Astrocyte of the cerebellum (primary cell): Measurements from ENCODE around the gene UGDH.

Experiments
- DNase-seq: peaks from one replicate; pipeline ENCODE4 v3.0.0-alpha.2; 2011; ENCODE audit warnings: low read depth
- H3K4me3 ChIP-seq: 2 replicates; pipeline ENCODE4 v1.5.1; 2011; ENCODE audit warnings: mild to moderate bottlenecking, low read depth, low read length, moderate library complexity
- in situ Hi-C: cut with HindIII; loops from 2 replicates; pipeline ENCODE4 v1.10.0; 2017; ENCODE audit warnings: low sequenced_read_pairs
- TF ChIP-seq, protein P1 (sequence below): IDR thresholded peaks from 2 replicates; pipeline ENCODE4 v1.5.1; 2012; ENCODE audit warnings: low read length, low read depth, moderate library complexity, mild to moderate bottlenecking; ENCODE audit errors: missing control alignments

Gene UGDH

GRCh38 chr4:39480251-39480650, 47.0 kb downstream of the UGDH start:
- TF ChIP-seq, protein P1, sequence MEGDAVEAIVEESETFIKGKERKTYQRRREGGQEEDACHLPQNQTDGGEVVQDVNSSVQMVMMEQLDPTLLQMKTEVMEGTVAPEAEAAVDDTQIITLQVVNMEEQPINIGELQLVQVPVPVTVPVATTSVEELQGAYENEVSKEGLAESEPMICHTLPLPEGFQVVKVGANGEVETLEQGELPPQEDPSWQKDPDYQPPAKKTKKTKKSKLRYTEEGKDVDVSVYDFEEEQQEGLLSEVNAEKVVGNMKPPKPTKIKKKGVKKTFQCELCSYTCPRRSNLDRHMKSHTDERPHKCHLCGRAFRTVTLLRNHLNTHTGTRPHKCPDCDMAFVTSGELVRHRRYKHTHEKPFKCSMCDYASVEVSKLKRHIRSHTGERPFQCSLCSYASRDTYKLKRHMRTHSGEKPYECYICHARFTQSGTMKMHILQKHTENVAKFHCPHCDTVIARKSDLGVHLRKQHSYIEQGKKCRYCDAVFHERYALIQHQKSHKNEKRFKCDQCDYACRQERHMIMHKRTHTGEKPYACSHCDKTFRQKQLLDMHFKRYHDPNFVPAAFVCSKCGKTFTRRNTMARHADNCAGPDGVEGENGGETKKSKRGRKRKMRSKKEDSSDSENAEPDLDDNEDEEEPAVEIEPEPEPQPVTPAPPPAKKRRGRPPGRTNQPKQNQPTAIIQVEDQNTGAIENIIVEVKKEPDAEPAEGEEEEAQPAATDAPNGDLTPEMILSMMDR = no peak
- H3K4me3 ChIP-seq = no peak overlapping the region
- DNase-seq = no peak
- in situ Hi-C loops = no loop called here

DNA sequence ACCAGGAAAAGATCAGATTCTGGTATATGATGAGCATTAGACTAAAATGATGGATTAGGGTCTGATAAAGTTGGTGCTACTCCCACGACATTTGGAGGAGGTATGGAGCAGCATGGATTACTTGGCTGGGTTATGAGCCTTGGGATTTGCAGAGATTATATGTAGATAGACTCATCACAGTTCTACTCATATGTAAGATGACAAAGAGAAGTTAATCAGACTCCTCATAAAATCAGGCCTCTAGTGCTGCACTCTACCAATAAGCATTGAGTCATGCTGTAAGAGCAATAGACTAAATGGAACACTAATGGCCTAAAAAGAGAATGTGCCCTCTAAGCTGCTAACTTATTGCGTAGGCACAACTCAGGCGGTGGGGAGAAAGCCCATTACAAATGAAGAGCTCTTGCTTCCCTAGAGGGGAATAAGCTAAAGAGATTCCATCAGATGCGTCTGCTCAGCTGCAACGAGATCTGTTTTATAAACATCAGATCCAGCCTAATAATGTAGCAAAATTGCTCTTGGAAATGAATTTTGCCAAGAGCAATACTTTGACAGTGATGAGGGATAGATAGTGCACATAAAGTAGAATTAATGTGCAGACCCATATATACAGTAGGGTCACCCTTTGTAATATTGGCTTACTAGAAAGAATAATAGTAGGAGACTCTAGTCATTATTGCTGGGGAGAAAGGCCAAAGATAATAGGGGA, 50.9 kb downstream of the UGDH start:
- in situ Hi-C loops = no loop called here
- TF ChIP-seq, protein P1 = no peak
- no peak overlapping the region for H3K4me3 ChIP-seq
- DNase-seq = no peak

DNA sequence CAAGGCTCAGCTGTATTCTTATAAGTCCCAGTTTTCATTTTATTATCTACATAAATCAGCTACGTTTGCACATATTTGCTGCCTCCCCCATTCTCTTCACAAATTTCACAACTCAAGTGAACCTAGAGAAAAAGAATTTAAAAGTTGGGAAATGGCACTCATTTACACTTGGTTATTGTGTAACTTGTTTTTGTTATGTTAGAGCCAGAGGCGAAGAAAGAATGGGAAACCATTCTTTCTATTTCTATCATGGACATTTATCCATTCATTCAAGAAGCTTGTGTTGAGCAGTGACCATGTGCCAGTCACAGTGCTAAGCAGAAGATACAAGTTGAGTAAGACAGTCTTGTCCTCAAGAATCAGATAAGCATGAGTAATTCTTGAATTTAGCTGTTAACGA, 54.8 kb downstream of the UGDH start:
- no peak overlapping the region for H3K4me3 ChIP-seq
- in situ Hi-C loops = no loop called here
- DNase-seq = no peak
- TF ChIP-seq, protein P1 = no peak

- DNase-seq = no peak
- H3K4me3 ChIP-seq = no peak overlapping the region
- in situ Hi-C loops = no loop called here
- TF ChIP-seq, protein P1 = no peak
Observed at GRCh38 chr4:39470402-39470801, 56.8 kb downstream of the UGDH start.

DNA sequence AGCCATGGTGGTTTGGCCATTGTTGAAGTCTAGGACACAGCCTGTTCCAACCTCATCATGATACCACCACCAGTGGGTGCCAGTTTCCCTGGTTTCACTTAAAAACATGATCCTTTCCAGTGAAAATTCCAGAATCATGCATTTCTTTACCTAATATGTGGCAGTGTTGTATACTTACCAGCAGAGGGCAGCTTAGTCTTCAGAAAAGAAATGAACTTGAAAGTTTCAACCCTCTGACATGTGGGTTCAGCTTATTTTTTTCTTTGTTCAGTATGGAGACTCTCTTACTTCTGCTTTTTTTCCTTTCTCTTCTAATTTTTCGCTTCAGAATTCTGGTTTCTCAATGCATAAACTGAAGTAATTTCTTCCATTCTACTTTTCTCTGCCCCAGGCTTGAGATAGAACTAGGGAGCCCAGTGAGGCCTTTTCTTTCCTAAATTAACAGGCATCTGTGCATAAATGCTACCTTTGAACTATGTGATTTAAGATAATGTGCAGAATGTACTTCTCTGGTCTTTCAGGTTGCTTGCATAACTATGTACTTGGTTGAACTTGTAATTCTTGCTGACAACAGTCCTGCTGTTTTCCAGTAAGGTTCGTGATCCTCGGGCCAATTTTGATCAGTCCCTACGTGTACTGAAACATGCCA, 57.7 kb downstream of the UGDH start:
- H3K4me3 ChIP-seq = no peak overlapping the region
- DNase-seq = peak; percentile 79
- in situ Hi-C loops = loop anchor here (5.0 kb wide), 1 partner anchor 38 kb away; no protein-coding TSS in a partner anchor
- TF ChIP-seq, protein P1 = peak; percentile 81

DNA sequence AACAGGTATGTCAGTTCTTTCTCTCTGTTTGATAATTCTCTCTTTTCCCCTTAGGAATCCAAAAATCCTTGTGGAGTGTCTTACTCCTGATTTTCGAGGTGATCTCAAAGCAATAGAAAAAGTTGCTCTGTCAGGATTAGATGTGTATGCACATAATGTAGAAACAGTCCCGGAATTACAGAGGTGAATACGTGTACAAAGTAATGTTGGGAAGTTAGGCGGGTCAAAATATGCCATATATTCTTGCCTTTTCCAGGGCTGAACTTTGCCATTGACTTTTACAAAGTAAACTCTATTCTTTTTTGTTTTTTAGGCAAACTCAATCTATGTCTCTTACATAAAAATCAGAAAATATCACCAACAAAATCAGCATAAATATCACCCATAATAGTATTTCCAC, 59.8 kb downstream of the UGDH start:
- in situ Hi-C loops = loop anchor here (5.0 kb wide), 1 partner anchor 40 kb away; no protein-coding TSS in a partner anchor
- no peak for DNase-seq
- H3K4me3 ChIP-seq = no peak overlapping the region
- TF ChIP-seq, protein P1 = no peak
